HEK293 (cell line): ENCODE results near the gene ZNF536.

ENCODE experiments used
- CTCF ChIA-PET: fragments of 350-600 bp; formaldehyde crosslinking; extraction: SDS; loops from one replicate; lab custom pipeline; 2021; ENCODE audit warnings: antibody characterized with exemption; lab: Yijun Ruan, JAX
- POLR2A ChIA-PET: fragments of 300-600 bp; formaldehyde crosslinking; extraction: SDS; loops from one replicate; lab custom pipeline; 2020; ENCODE audit warnings: antibody characterized with exemption, inconsistent platforms; lab: Yijun Ruan, JAX
- H3K27ac ChIP-seq: fragments of 200-500 bp; sonication (Bioruptor generic); 2 replicates; pipeline ENCODE4 v1.5.1; 2014; ENCODE audit warnings: low read depth, low read length, control low read depth, inconsistent platforms; ENCODE audit errors: extremely low read depth
- H3K36me3 ChIP-seq, 2 experiments: fragments of 200-500 bp in 1 of 2; sonication (Bioruptor generic) in 1 of 2; 1 replicate in 1 of 2; 2 replicates in 1 of 2; pipeline ENCODE4 v1.5.1; 2014 to 2017; ENCODE audit warnings: inconsistent platforms in 2 of 2, low read length in 2 of 2; ENCODE audit not compliant: control insufficient read depth in 2 of 2, insufficient read depth in 1 of 2
- H3K4me1 ChIP-seq: fragments of 200-500 bp; sonication (Bioruptor generic); 2 replicates; pipeline ENCODE4 v1.5.1; 2014; ENCODE audit warnings: mild to moderate bottlenecking, low read length, inconsistent platforms; ENCODE audit not compliant: control insufficient read depth, insufficient read depth
- H3K4me3 ChIP-seq: 2 replicates; pipeline ENCODE4 v1.5.1; 2011; ENCODE audit warnings: low read depth, mild to moderate bottlenecking, control low read depth, low read length, moderate library complexity
- H3K9me3 ChIP-seq: fragments of 200-500 bp; sonication (Bioruptor generic); 2 replicates; pipeline ENCODE4 v1.5.1; 2014; ENCODE audit warnings: low read depth, low read length, inconsistent platforms; ENCODE audit not compliant: control insufficient read depth, insufficient read depth
- BCL11A ChIP-seq: fragments of 450-650 bp; formaldehyde crosslinking; IDR thresholded peaks from 2 replicates; pipeline ENCODE4 v1.5.1; 2016; ENCODE audit warnings: low read depth, missing biosample characterization, missing genetic modification characterization
- GLIS2 ChIP-seq: fragments of 450-650 bp; formaldehyde crosslinking; IDR thresholded peaks from 2 replicates; pipeline ENCODE4 v1.5.1; 2016; ENCODE audit warnings: missing biosample characterization, missing genetic modification characterization
- HOXC10 ChIP-seq: sonication (generic); formaldehyde crosslinking; IDR thresholded peaks from 2 replicates; pipeline ENCODE4 v1.8.1; 2023; ENCODE audit warnings: mild to moderate bottlenecking, missing genetic modification reagents
- HOXD13 ChIP-seq: sonication (generic); formaldehyde crosslinking; IDR thresholded peaks from 2 replicates; pipeline ENCODE4 v1.8.0; 2022; ENCODE audit warnings: missing genetic modification reagents, borderline replicate concordance
- KLF1 ChIP-seq: fragments of 450-650 bp; formaldehyde crosslinking; IDR thresholded peaks from 2 replicates; pipeline ENCODE4 v1.5.1; 2016; ENCODE audit warnings: missing biosample characterization, missing genetic modification characterization
- KLF16 ChIP-seq: fragments of 450-650 bp; formaldehyde crosslinking; IDR thresholded peaks from 2 replicates; pipeline ENCODE4 v1.5.1; 2017; ENCODE audit warnings: missing biosample characterization, missing genetic modification characterization
- OVOL3 ChIP-seq: fragments of 450-650 bp; formaldehyde crosslinking; IDR thresholded peaks from 2 replicates; pipeline ENCODE4 v1.5.1; 2016; ENCODE audit warnings: missing biosample characterization, missing genetic modification characterization
- PRDM1 ChIP-seq: fragments of 450-650 bp; formaldehyde crosslinking; IDR thresholded peaks from 2 replicates; pipeline ENCODE4; 2016; ENCODE audit warnings: missing biosample characterization, missing genetic modification characterization
- ZIC2 ChIP-seq: fragments of 450-650 bp; formaldehyde crosslinking; IDR thresholded peaks from 2 replicates; pipeline ENCODE4 v1.5.1; 2016; ENCODE audit warnings: missing biosample characterization, missing genetic modification characterization
- ZNF202 ChIP-seq: fragments of 450-650 bp; formaldehyde crosslinking; IDR thresholded peaks from 2 replicates; pipeline ENCODE4 v1.5.1; 2016; ENCODE audit warnings: missing biosample characterization, missing genetic modification characterization, borderline replicate concordance
- ZNF335 ChIP-seq: fragments of 450-650 bp; formaldehyde crosslinking; conservative IDR thresholded peaks from 2 replicates; pipeline ENCODE4 v1.5.1; 2016; ENCODE audit warnings: missing biosample characterization, missing genetic modification characterization
- ZNF341 ChIP-seq: fragments of 450-650 bp; formaldehyde crosslinking; IDR thresholded peaks from 2 replicates; pipeline ENCODE4; 2016; ENCODE audit warnings: low read depth, missing biosample characterization, missing genetic modification characterization
- ZNF626 ChIP-seq: fragments of 450-650 bp; sonication (Bioruptor Pico); formaldehyde crosslinking; IDR thresholded peaks from 2 replicates; pipeline ENCODE4 v1.5.1; 2018; ENCODE audit warnings: missing biosample characterization, missing genetic modification characterization, inconsistent platforms
- ZNF670 ChIP-seq: fragments of 450-650 bp; formaldehyde crosslinking; IDR thresholded peaks from 2 replicates; pipeline ENCODE4 v1.5.1; 2016; ENCODE audit warnings: missing biosample characterization, missing genetic modification characterization, low read depth
- ZNF791 ChIP-seq: fragments of 450-650 bp; formaldehyde crosslinking; IDR thresholded peaks from 2 replicates; pipeline ENCODE4 v1.5.1; 2016; ENCODE audit warnings: missing biosample characterization, missing genetic modification characterization
- ZSCAN23 ChIP-seq: fragments of 450-650 bp; formaldehyde crosslinking; IDR thresholded peaks from 2 replicates; pipeline ENCODE4 v1.5.1; 2016; ENCODE audit warnings: missing biosample characterization, missing genetic modification characterization
- TF ChIP-seq, protein P1 (sequence below): fragments of 450-650 bp; formaldehyde crosslinking; conservative IDR thresholded peaks from 2 replicates; pipeline ENCODE4 v1.5.1; 2016; ENCODE audit warnings: low read depth, missing biosample characterization, missing genetic modification characterization
- TF ChIP-seq, protein P2 (sequence below): fragments of 450-650 bp; formaldehyde crosslinking; IDR thresholded peaks from 2 replicates; pipeline ENCODE4 v1.5.1; 2016; ENCODE audit warnings: missing biosample characterization, missing genetic modification characterization
- TF ChIP-seq, protein P3 (sequence below): fragments of 450-650 bp; formaldehyde crosslinking; IDR thresholded peaks from 2 replicates; pipeline ENCODE4 v1.5.1; 2016; ENCODE audit warnings: missing biosample characterization, missing genetic modification characterization, low read depth

The ZNF536 gene

DNA sequence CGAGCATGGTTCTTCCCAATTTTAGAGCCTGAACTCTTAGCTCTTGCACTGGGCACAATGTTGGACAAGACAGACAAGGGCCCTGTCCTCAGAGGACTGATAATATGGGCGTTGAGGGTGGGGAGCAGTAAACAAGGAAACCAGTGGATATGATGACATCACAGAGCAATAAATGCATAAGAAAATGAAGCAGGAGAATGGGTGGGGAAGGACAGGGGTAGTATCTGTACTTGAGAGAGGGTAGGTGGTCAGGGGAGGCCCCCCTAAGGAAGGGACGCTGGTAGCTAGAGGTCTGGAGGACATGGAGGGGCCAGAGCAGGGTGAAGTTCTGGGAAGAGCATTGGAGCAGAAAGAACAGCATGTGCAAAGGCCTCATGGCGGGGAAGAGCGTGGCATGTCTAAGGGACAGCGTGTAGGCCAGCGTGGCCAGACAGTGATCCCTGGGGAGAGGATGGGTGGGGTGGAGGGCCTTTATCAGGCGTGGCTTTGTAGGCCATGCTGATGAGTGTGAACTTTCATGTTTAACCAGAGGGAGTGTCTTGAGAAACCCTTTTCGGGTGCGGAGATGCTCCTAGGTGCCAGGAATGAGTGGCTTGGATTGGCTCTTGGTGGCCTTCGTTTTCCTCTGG lies 15.1 kb upstream of the ZNF536 start:
- Histone ChIP-seq H3K36me3 (no peaks in the 10 kb centered on the region), H3K4me3 (no peak overlapping the region), H3K4me1 (peaks cover 10% of the 10 kb centered on the region)
- POLR2A ChIA-PET = no interaction called here
- CTCF ChIA-PET = interaction anchor here (0.7 to 1.8 kb wide), 2 partner anchors 12 to 75 kb away, joined by 3 to 4 read pairs; no protein-coding TSS in a partner anchor
- TF ChIP-seq ZNF341 (tag by site-specific recombination) = 0 out of 2 replicates have a peak, but pooled peaks have one; percentile 13
- no peak for TF ChIP-seq OVOL3 (tag by site-specific recombination)
- TF ChIP-seq ZSCAN23 (tag by site-specific recombination) = no peak
- TF ChIP-seq, protein P1, sequence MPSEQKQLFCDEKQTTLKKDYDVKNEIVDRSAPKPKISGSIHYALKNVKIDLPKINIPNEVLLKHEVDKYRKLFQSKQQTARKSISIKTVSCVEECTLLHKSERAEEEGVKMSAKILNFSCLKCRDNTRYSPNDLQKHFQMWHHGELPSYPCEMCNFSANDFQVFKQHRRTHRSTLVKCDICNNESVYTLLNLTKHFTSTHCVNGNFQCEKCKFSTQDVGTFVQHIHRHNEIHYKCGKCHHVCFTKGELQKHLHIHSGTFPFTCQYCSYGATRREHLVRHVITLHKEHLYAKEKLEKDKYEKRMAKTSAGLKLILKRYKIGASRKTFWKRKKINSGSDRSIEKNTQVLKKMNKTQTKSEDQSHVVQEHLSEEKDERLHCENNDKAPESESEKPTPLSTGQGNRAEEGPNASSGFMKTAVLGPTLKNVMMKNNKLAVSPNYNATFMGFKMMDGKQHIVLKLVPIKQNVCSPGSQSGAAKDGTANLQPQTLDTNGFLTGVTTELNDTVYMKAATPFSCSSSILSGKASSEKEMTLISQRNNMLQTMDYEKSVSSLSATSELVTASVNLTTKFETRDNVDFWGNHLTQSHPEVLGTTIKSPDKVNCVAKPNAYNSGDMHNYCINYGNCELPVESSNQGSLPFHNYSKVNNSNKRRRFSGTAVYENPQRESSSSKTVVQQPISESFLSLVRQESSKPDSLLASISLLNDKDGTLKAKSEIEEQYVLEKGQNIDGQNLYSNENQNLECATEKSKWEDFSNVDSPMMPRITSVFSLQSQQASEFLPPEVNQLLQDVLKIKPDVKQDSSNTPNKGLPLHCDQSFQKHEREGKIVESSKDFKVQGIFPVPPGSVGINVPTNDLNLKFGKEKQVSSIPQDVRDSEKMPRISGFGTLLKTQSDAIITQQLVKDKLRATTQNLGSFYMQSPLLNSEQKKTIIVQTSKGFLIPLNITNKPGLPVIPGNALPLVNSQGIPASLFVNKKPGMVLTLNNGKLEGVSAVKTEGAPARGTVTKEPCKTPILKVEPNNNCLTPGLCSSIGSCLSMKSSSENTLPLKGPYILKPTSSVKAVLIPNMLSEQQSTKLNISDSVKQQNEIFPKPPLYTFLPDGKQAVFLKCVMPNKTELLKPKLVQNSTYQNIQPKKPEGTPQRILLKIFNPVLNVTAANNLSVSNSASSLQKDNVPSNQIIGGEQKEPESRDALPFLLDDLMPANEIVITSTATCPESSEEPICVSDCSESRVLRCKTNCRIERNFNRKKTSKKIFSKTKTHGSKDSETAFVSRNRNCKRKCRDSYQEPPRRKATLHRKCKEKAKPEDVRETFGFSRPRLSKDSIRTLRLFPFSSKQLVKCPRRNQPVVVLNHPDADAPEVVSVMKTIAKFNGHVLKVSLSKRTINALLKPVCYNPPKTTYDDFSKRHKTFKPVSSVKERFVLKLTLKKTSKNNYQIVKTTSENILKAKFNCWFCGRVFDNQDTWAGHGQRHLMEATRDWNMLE (tag by site-specific recombination) = no peak
- TF ChIP-seq KLF16 (tag by site-specific recombination) = no peak
- TF ChIP-seq ZNF670 (tag by site-specific recombination) = no peak
- TF ChIP-seq ZNF335 (tag by site-specific recombination) = no peak
- peak; percentile 83 for TF ChIP-seq KLF1 (tag by site-specific recombination)
- no peak for TF ChIP-seq ZNF791 (tag by site-specific recombination)
- 0 out of 2 replicates have a peak, but pooled peaks have one; percentile 21 for TF ChIP-seq GLIS2
- no peak for TF ChIP-seq HOXC10 (CRISPR knock-in tag)
- no peak for TF ChIP-seq ZNF626 (tag by site-specific recombination)
- TF ChIP-seq PRDM1 (tag by site-specific recombination) = no peak
- no peak for TF ChIP-seq ZNF202 (tag by site-specific recombination)
- no peak for TF ChIP-seq BCL11A (tag by site-specific recombination)
- TF ChIP-seq, protein P2, sequence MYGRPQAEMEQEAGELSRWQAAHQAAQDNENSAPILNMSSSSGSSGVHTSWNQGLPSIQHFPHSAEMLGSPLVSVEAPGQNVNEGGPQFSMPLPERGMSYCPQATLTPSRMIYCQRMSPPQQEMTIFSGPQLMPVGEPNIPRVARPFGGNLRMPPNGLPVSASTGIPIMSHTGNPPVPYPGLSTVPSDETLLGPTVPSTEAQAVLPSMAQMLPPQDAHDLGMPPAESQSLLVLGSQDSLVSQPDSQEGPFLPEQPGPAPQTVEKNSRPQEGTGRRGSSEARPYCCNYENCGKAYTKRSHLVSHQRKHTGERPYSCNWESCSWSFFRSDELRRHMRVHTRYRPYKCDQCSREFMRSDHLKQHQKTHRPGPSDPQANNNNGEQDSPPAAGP (tag by site-specific recombination) = peak; percentile 53; the same call in 1 of the 2 replicates
- TF ChIP-seq, protein P3, sequence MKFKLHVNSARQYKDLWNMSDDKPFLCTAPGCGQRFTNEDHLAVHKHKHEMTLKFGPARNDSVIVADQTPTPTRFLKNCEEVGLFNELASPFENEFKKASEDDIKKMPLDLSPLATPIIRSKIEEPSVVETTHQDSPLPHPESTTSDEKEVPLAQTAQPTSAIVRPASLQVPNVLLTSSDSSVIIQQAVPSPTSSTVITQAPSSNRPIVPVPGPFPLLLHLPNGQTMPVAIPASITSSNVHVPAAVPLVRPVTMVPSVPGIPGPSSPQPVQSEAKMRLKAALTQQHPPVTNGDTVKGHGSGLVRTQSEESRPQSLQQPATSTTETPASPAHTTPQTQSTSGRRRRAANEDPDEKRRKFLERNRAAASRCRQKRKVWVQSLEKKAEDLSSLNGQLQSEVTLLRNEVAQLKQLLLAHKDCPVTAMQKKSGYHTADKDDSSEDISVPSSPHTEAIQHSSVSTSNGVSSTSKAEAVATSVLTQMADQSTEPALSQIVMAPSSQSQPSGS (tag by site-specific recombination) = peak; percentile 82
- TF ChIP-seq, all 188 proteins: peak for 5
- Histone ChIP-seq H3K27ac (no peak overlapping the region), H3K9me3 (no peaks in the 10 kb centered on the region)

DNA sequence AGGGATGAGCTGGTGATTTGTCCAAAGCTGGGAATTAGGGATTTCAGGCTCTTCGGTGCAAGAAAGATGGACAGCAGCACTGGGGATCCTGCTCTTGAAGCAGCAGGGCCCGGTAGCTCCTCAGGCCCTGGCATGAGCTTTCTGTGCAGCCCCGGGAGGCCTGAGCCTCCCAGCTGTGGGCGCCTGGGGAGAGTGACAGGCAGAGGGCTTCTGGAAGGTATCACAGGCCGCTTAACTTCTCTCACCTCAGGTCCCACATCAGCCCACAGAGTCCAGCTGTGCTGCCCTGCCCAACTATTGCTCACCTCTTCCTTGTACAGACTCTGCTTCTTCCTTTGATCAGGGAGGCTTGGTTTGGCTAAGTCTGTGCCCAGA lies 14.6 kb upstream of the ZNF536 start:
- TF ChIP-seq ZIC2 (tag by site-specific recombination) (peak; percentile 71), HOXD13 (CRISPR knock-in tag) (no peak), KLF16 (tag by site-specific recombination) (no peak)
- CTCF ChIA-PET = interaction anchor here (1.8 kb wide), 1 partner anchor 13 kb away, joined by 4 read pairs; no protein-coding TSS in a partner anchor
- Histone ChIP-seq H3K9me3 (no peaks in the 10 kb centered on the region), H3K4me1 (peaks cover 9% of the 10 kb centered on the region), H3K27ac (no peak overlapping the region), H3K4me3 (no peak overlapping the region), H3K36me3 (no peaks in the 10 kb centered on the region; a peak in 1 of 3 replicates)
- POLR2A ChIA-PET = no interaction called here
